Ishikawa (cell line): Measurements from ENCODE around the gene NAPA.

Experiments
- CEBPB ChIP-seq: IDR thresholded peaks from 2 replicates; pipeline ENCODE4 v1.6.1; 2012
- CREB1 ChIP-seq: IDR thresholded peaks from 2 replicates; pipeline ENCODE4 v1.6.1; 2012; ENCODE audit warnings: low read depth
- EGR1 ChIP-seq: IDR thresholded peaks from 2 replicates; pipeline ENCODE4 v1.6.1; 2012
- EP300 ChIP-seq: IDR thresholded peaks from 2 replicates; pipeline ENCODE4 v1.6.1; 2012; ENCODE audit warnings: borderline replicate concordance
- FOXM1 ChIP-seq: IDR thresholded peaks from 2 replicates; pipeline ENCODE4 v1.6.1; 2012; ENCODE audit warnings: low read depth, borderline replicate concordance
- MAX ChIP-seq: IDR thresholded peaks from 2 replicates; pipeline ENCODE4 v1.6.1; 2012
- NFIC ChIP-seq: IDR thresholded peaks from 2 replicates; pipeline ENCODE4 v1.6.1; 2012
- RAD21 ChIP-seq: IDR thresholded peaks from 2 replicates; pipeline ENCODE4 v1.6.1; 2012; ENCODE audit warnings: low read depth
- REST ChIP-seq: IDR thresholded peaks from 2 replicates; pipeline ENCODE4 v1.6.1; 2012; ENCODE audit warnings: low read depth, mild to moderate bottlenecking
- TAF1 ChIP-seq: IDR thresholded peaks from 2 replicates; pipeline ENCODE4 v1.6.1; 2012; ENCODE audit warnings: low read depth, mild to moderate bottlenecking
- TCF12 ChIP-seq: IDR thresholded peaks from 2 replicates; pipeline ENCODE4 v1.6.1; 2012; ENCODE audit warnings: low read depth
- TEAD4 ChIP-seq: IDR thresholded peaks from 2 replicates; pipeline ENCODE4 v1.6.1; 2012
- USF1 ChIP-seq: IDR thresholded peaks from 2 replicates; pipeline ENCODE4 v1.6.1; 2012
- YY1 ChIP-seq: IDR thresholded peaks from 2 replicates; pipeline ENCODE4 v1.6.1; 2012; ENCODE audit warnings: low read depth
- ZBTB7A ChIP-seq: IDR thresholded peaks from 2 replicates; pipeline ENCODE4 v1.6.1; 2012; ENCODE audit warnings: low read depth

The NAPA gene

GRCh38 chr19:47538812-47539211, 23.9 kb upstream of the NAPA start:
- TF ChIP-seq REST (no peak), FOXM1 (no peak), RAD21 (no peak), TEAD4 (no peak), USF1 (no peak), EGR1 (no peak), TAF1 (no peak), CREB1 (no peak), NFIC (no peak), CEBPB (no peak), MAX (no peak), YY1 (no peak), ZBTB7A (no peak), TCF12 (no peak)

- TF ChIP-seq YY1 (no peak), USF1 (no peak), REST (no peak), TAF1 (no peak), TEAD4 (no peak)
Measured at GRCh38 chr19:47537493-47537892, 22.6 kb upstream of the NAPA start.

- TF ChIP-seq NFIC (no peak), FOXM1 (no peak), TCF12 (no peak), REST (no peak), CREB1 (no peak), EGR1 (no peak), ZBTB7A (no peak), EP300 (no peak), CEBPB (no peak), TAF1 (no peak), TEAD4 (no peak)
Measured at GRCh38 chr19:47534628-47535027, 19.8 kb upstream of the NAPA start.

GRCh38 chr19:47531640-47532387, 17.0 kb upstream of the NAPA start:
- TF ChIP-seq TCF12 (no peak), EGR1 (no peak), YY1 (no peak), REST (no peak), EP300 (no peak), USF1 (no peak), RAD21 (no peak), FOXM1 (no peak), CREB1 (no peak), TEAD4 (no peak), MAX (no peak), CEBPB (no peak), TAF1 (no peak), ZBTB7A (no peak), NFIC (no peak)
